Measurements from ENCODE around the gene ARL6IP5. TPM values are rescaled to one million over a fixed set of nuclear protein-coding genes. Genes with fewer than 3 reads are reported as not detected.

Gene ARL6IP5
- total RNA-seq, 1 experiment from 2014 or later: 31.2 TPM

- Histone ChIP-seq H3K36me3 (ENCODE audit: control insufficient read depth, insufficient read depth, low read length) (no peaks in the 10 kb centered on the region), H3K4me1 (no peaks in the 10 kb centered on the region), H3K27me3 (replicated peaks; ENCODE audit: control insufficient read depth, insufficient read depth, low read length) (no peaks in the 10 kb centered on the region), H3K9me3 (no peaks in the 10 kb centered on the region), H3K4me3 (ENCODE audit: low read depth, low read length) (no peak overlapping the region)
- DNase-seq: no peak
- ChIA-PET POLR2A (no interaction called here), CTCF (no interaction called here)
- intact Hi-C loops (cut with micrococcal nuclease; ENCODE audit: unreplicated experiment): no loop called here
- H3K36me3 Mint-ChIP-seq (ENCODE audit: insufficient read depth, unreplicated experiment): no peaks in the 10 kb centered on the region
- BruUV-seq (replicated peaks): no TSS peak
- no peak overlapping the region for H3K4me3 Mint-ChIP-seq (ENCODE audit: unreplicated experiment)
- no peak for TF ChIP-seq CTCF (IDR thresholded peaks at IDR 0.05; ENCODE audit: insufficient read depth in 1 of 2, low read depth in 1 of 2, low read length in 1 of 2, severe bottlenecking in 1 of 2, unreplicated experiment in 1 of 2)
- no peak overlapping the region for H3K27ac Mint-ChIP-seq (ENCODE audit: unreplicated experiment)
- peaks cover 13% of the 10 kb centered on the region for H3K27me3 Mint-ChIP-seq (ENCODE audit: insufficient read depth, unreplicated experiment)
- H3K9me3 Mint-ChIP-seq (ENCODE audit: unreplicated experiment): no peaks in the 10 kb centered on the region
- peaks cover 13% of the 10 kb centered on the region for H3K4me1 Mint-ChIP-seq (ENCODE audit: low read depth, unreplicated experiment)
These were observed 58.2 kb downstream of the ARL6IP5 start for GRCh38 chr3:69142797-69143454.

- ChIA-PET CTCF (no interaction called here), POLR2A (no interaction called here)
- TF ChIP-seq CTCF (IDR thresholded peaks at IDR 0.05; ENCODE audit: insufficient read depth in 1 of 2, low read depth in 1 of 2, low read length in 1 of 2, severe bottlenecking in 1 of 2, unreplicated experiment in 1 of 2): no peak
- Histone ChIP-seq H3K9me3 (no peaks in the 10 kb centered on the region), H3K27me3 (replicated peaks; ENCODE audit: control insufficient read depth, insufficient read depth, low read length) (no peaks in the 10 kb centered on the region), H3K36me3 (ENCODE audit: control insufficient read depth, insufficient read depth, low read length) (no peaks in the 10 kb centered on the region), H3K4me1 (no peaks in the 10 kb centered on the region), H3K4me3 (ENCODE audit: low read depth, low read length) (no peak overlapping the region)
- Mint-ChIP-seq H3K4me1 (ENCODE audit: low read depth, unreplicated experiment) (peaks cover 13% of the 10 kb centered on the region), H3K9me3 (ENCODE audit: unreplicated experiment) (no peaks in the 10 kb centered on the region), H3K36me3 (ENCODE audit: insufficient read depth, unreplicated experiment) (no peaks in the 10 kb centered on the region), H3K27ac (ENCODE audit: unreplicated experiment) (peak overlapping the region; percentile 2), H3K27me3 (ENCODE audit: insufficient read depth, unreplicated experiment) (peaks cover 13% of the 10 kb centered on the region), H3K4me3 (ENCODE audit: unreplicated experiment) (no peak overlapping the region)
- peak in 1 of 2 experiments; percentile 14 for DNase-seq
- BruUV-seq (replicated peaks): no TSS peak
- intact Hi-C loops (cut with micrococcal nuclease; ENCODE audit: unreplicated experiment): no loop called here
These were observed 58.9 kb downstream of the ARL6IP5 start for GRCh38 chr3:69143612-69144011.

GRCh38 chr3:69144631-69145245 lies 60.0 kb downstream of the ARL6IP5 start:
- Mint-ChIP-seq H3K4me3 (ENCODE audit: unreplicated experiment) (no peak overlapping the region), H3K4me1 (ENCODE audit: low read depth, unreplicated experiment) (peaks cover 13% of the 10 kb centered on the region), H3K27ac (ENCODE audit: unreplicated experiment) (no peak overlapping the region), H3K27me3 (ENCODE audit: insufficient read depth, unreplicated experiment) (peaks cover 13% of the 10 kb centered on the region), H3K9me3 (ENCODE audit: unreplicated experiment) (no peaks in the 10 kb centered on the region), H3K36me3 (ENCODE audit: insufficient read depth, unreplicated experiment) (no peaks in the 10 kb centered on the region)
- TF ChIP-seq CTCF (IDR thresholded peaks at IDR 0.05; ENCODE audit: insufficient read depth in 1 of 2, low read depth in 1 of 2, low read length in 1 of 2, severe bottlenecking in 1 of 2, unreplicated experiment in 1 of 2): no peak
- no peaks in the 10 kb centered on the region for H3K4me1 ChIP-seq
- H3K4me3 ChIP-seq (ENCODE audit: low read depth, low read length): no peak overlapping the region
- H3K27me3 ChIP-seq (replicated peaks; ENCODE audit: control insufficient read depth, insufficient read depth, low read length): no peaks in the 10 kb centered on the region
- ChIA-PET POLR2A (interaction anchor here (0.6 kb wide), 1 partner anchor 68 kb away, joined by 3 read pairs; no protein-coding TSS in a partner anchor), CTCF (no interaction called here)
- intact Hi-C loops (cut with micrococcal nuclease; ENCODE audit: unreplicated experiment): no loop called here
- no peaks in the 10 kb centered on the region for H3K9me3 ChIP-seq
- no peaks in the 10 kb centered on the region for H3K36me3 ChIP-seq (ENCODE audit: control insufficient read depth, insufficient read depth, low read length)
- DNase-seq: no peak
- BruUV-seq (replicated peaks): no TSS peak
